HEK293T (cell line): ENCODE measurements around the gene SNAP29.

ENCODE experiments used
- ELF4 ChIP-seq: fragments of 450-650 bp; IDR thresholded peaks from 2 replicates; pipeline ENCODE4 v1.6.1; 2017; ENCODE audit warnings: antibody characterized with exemption
- FOXK2 ChIP-seq: fragments of 450-650 bp; IDR thresholded peaks from 2 replicates; pipeline ENCODE4 v1.6.1; 2016; ENCODE audit warnings: mild to moderate bottlenecking
- FOXM1 ChIP-seq: fragments of 450-650 bp; IDR thresholded peaks from 2 replicates; pipeline ENCODE4 v1.6.1; 2017; ENCODE audit warnings: mild to moderate bottlenecking, borderline replicate concordance

- no peak for TF ChIP-seq FOXM1
- TF ChIP-seq ELF4: no peak
- TF ChIP-seq FOXK2: no peak
Measured at GRCh38 chr22:20906387-20906767, 47.6 kb downstream of the SNAP29 start.
